H1 (cell line): Measurements from ENCODE around the gene PLEKHB1. TPM values are rescaled to one million over a fixed set of nuclear protein-coding genes. Genes with fewer than 3 reads are reported as not detected.

Source experiments
- CTBP2 ChIP-seq: IDR thresholded peaks from 2 replicates; pipeline ENCODE4 v1.7.0; 2011; ENCODE audit warnings: borderline replicate concordance, mild to moderate bottlenecking, moderate library complexity, mixed read lengths, low read length; ENCODE audit not compliant: insufficient read depth, insufficient read length
- EZH2 ChIP-seq: fragments of 200-600 bp; sonication (generic); IDR thresholded peaks from 2 replicates; pipeline ENCODE4 v1.7.1; 2012; ENCODE audit warnings: low read depth, mild to moderate bottlenecking, moderate library complexity, low read length, inconsistent platforms; ENCODE audit not compliant: severe bottlenecking
- KDM1A ChIP-seq: fragments of 200-600, 300-600 bp; sonication (generic); IDR thresholded peaks from 2 replicates; pipeline ENCODE4 v1.7.1; 2016; ENCODE audit warnings: mild to moderate bottlenecking, low read length, borderline replicate concordance
- POLR2A ChIP-seq, 2 experiments: IDR thresholded peaks; 1 replicate in 1 of 2; 2 replicates in 1 of 2; pipeline ENCODE4 v1.6.1; 2011; ENCODE audit warnings: low read depth in 2 of 2, low read length in 2 of 2, mild to moderate bottlenecking in 2 of 2; ENCODE audit errors: control extremely low read depth in 1 of 2
- POLR2AphosphoS5 ChIP-seq: IDR thresholded peaks from 2 replicates; pipeline ENCODE4 v1.6.1; 2011; ENCODE audit warnings: low read depth, low read length
- RFX5 ChIP-seq: IDR thresholded peaks from 2 replicates; pipeline ENCODE4 v1.6.1; 2011; ENCODE audit warnings: low read depth, low read length, improper control_type of control experiment, borderline replicate concordance
- RNF2 ChIP-seq: fragments of 200-900, 300-1000 bp; sonication (generic); IDR thresholded peaks from 2 replicates; pipeline ENCODE4 v1.7.1; 2016; ENCODE audit warnings: borderline replicate concordance, low read depth, mild to moderate bottlenecking, antibody characterized with exemption, low read length; ENCODE audit not compliant: poor library complexity, severe bottlenecking; ENCODE audit errors: missing control alignments
- SIX5 ChIP-seq: IDR thresholded peaks from 2 replicates; pipeline ENCODE4 v1.6.1; 2011; ENCODE audit warnings: mild to moderate bottlenecking, low read depth, low read length
- TAF7 ChIP-seq: optimal IDR thresholded peaks from 2 replicates; pipeline ENCODE3; 2011; ENCODE audit warnings: low read depth, mild to moderate bottlenecking, inconsistent platforms, low read length, moderate library complexity, borderline replicate concordance
- polyA plus RNA-seq, 7 experiments: library from polyadenylated mRNA; depleted of rRNA in 3 of 7; stranded (reverse) in 5 of 7; unstranded in 2 of 7; fragments of >200 nt in 5 of 7; fragments of 200-250 nt in 2 of 7; gene quantifications; 1 replicate in 5 of 7; 2 replicates in 1 of 7; 4 replicates in 1 of 7; pipeline versions ENCODE4 v1.2.1 to v1.2.3, GENCODE V29; 2011 to 2013; ENCODE audit warnings: missing spikeins in 2 of 7, mixed read lengths in 2 of 7
- total RNA-seq: library from RNA; stranded (reverse); fragmentation: NEBNext Ultra II Directional; extraction: Animal tissue kit (Norgen Biotek cat#: 25700); gene quantifications from 2 replicates; pipeline ENCODE4 v1.2.1, GENCODE V29; 2021
- TF ChIP-seq, protein P1 (sequence below): fragments of 300-600 bp; sonication (generic); IDR thresholded peaks from 2 replicates; pipeline ENCODE4 v1.7.1; 2012; ENCODE audit warnings: low read length, moderate library complexity, mild to moderate bottlenecking, inconsistent platforms; ENCODE audit not compliant: insufficient replicate concordance

The PLEKHB1 gene
- total and polyA plus RNA-seq, 2 of the 8 experiments (the other 6 are each of a cell fraction or from before 2014, with no cell fraction given): 14.8 to 24.5 TPM

DNA sequence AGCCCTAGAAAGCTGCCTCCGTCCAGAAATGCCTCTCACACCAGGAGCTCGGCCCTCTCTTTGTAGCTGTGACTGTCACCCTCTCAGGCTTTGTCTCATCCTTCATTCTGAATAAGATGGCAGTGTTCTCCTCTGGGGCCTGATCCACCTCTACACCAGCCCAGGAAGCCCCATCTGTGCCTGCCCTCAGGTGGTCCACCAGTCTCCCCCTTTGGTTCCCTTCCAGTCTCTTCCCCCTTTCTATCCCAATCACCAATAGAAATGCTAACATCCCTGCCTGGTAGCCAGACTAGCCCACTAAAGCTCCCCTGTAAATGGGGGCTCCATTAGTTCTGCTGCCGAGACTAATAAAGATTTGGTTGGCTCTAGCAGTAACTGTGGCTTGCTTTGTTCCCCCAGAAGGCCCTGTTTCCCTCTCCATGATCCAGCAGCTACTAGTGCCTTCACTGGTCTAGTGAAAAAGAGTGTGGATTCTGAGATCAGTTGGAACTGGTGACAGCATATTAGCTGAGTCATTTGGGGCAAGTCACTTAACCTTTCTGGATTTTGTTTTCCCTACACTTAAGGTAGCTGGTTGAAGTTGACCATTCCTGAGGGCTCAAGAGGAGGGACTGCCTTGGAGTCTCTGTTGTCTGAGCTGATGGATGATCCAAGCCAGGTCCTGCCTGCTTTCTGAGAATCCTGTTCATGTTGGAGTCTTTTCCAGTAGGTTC is 16.2 kb downstream of the PLEKHB1 start (continued):
- TF ChIP-seq, protein P1, sequence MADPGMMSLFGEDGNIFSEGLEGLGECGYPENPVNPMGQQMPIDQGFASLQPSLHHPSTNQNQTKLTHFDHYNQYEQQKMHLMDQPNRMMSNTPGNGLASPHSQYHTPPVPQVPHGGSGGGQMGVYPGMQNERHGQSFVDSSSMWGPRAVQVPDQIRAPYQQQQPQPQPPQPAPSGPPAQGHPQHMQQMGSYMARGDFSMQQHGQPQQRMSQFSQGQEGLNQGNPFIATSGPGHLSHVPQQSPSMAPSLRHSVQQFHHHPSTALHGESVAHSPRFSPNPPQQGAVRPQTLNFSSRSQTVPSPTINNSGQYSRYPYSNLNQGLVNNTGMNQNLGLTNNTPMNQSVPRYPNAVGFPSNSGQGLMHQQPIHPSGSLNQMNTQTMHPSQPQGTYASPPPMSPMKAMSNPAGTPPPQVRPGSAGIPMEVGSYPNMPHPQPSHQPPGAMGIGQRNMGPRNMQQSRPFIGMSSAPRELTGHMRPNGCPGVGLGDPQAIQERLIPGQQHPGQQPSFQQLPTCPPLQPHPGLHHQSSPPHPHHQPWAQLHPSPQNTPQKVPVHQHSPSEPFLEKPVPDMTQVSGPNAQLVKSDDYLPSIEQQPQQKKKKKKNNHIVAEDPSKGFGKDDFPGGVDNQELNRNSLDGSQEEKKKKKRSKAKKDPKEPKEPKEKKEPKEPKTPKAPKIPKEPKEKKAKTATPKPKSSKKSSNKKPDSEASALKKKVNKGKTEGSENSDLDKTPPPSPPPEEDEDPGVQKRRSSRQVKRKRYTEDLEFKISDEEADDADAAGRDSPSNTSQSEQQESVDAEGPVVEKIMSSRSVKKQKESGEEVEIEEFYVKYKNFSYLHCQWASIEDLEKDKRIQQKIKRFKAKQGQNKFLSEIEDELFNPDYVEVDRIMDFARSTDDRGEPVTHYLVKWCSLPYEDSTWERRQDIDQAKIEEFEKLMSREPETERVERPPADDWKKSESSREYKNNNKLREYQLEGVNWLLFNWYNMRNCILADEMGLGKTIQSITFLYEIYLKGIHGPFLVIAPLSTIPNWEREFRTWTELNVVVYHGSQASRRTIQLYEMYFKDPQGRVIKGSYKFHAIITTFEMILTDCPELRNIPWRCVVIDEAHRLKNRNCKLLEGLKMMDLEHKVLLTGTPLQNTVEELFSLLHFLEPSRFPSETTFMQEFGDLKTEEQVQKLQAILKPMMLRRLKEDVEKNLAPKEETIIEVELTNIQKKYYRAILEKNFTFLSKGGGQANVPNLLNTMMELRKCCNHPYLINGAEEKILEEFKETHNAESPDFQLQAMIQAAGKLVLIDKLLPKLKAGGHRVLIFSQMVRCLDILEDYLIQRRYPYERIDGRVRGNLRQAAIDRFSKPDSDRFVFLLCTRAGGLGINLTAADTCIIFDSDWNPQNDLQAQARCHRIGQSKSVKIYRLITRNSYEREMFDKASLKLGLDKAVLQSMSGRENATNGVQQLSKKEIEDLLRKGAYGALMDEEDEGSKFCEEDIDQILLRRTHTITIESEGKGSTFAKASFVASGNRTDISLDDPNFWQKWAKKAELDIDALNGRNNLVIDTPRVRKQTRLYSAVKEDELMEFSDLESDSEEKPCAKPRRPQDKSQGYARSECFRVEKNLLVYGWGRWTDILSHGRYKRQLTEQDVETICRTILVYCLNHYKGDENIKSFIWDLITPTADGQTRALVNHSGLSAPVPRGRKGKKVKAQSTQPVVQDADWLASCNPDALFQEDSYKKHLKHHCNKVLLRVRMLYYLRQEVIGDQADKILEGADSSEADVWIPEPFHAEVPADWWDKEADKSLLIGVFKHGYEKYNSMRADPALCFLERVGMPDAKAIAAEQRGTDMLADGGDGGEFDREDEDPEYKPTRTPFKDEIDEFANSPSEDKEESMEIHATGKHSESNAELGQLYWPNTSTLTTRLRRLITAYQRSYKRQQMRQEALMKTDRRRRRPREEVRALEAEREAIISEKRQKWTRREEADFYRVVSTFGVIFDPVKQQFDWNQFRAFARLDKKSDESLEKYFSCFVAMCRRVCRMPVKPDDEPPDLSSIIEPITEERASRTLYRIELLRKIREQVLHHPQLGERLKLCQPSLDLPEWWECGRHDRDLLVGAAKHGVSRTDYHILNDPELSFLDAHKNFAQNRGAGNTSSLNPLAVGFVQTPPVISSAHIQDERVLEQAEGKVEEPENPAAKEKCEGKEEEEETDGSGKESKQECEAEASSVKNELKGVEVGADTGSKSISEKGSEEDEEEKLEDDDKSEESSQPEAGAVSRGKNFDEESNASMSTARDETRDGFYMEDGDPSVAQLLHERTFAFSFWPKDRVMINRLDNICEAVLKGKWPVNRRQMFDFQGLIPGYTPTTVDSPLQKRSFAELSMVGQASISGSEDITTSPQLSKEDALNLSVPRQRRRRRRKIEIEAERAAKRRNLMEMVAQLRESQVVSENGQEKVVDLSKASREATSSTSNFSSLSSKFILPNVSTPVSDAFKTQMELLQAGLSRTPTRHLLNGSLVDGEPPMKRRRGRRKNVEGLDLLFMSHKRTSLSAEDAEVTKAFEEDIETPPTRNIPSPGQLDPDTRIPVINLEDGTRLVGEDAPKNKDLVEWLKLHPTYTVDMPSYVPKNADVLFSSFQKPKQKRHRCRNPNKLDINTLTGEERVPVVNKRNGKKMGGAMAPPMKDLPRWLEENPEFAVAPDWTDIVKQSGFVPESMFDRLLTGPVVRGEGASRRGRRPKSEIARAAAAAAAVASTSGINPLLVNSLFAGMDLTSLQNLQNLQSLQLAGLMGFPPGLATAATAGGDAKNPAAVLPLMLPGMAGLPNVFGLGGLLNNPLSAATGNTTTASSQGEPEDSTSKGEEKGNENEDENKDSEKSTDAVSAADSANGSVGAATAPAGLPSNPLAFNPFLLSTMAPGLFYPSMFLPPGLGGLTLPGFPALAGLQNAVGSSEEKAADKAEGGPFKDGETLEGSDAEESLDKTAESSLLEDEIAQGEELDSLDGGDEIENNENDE: no peak
- TF ChIP-seq POLR2AphosphoS5 (no peak), POLR2A (IDR thresholded peaks at IDR 0.05; ENCODE audit: control extremely low read depth in 1 of 2, low read depth in 2 of 2, low read length in 2 of 2) (no peak), KDM1A (no peak), TAF7 (no peak), RNF2 (no peak), RFX5 (no peak), EZH2 (no peak), SIX5 (no peak), CTBP2 (no peak)
